ENCODE results near the gene KAZN. TPM values are rescaled to one million over a fixed set of nuclear protein-coding genes. Genes with fewer than 3 reads are reported as not detected.

Gene KAZN
- polyA plus RNA-seq, 3 donors = 2.6 to 13.7 (median 10.8) TPM

- WGBS, 3 donors = 41 to 73% (median 41%) methylated on average over 9 of the region's 9 CpGs
Measured at GRCh38 chr1:14810595-14811361, 212.3 kb downstream of the KAZN start.

GRCh38 chr1:14811573-14811972 is 213.1 kb downstream of the KAZN start:
- H3K27ac ChIP-seq (ENCODE audit: low read depth, low read length) = no peak overlapping the region
- WGBS, 3 donors = 51 to 60% (median 57%) methylated on average over 3 of the region's 3 CpGs

More at GRCh38 chr1:14810595-14811361, 212.3 kb downstream of the KAZN start:
- no peak overlapping the region for H3K27ac ChIP-seq (ENCODE audit: low read depth, low read length)

DNA sequence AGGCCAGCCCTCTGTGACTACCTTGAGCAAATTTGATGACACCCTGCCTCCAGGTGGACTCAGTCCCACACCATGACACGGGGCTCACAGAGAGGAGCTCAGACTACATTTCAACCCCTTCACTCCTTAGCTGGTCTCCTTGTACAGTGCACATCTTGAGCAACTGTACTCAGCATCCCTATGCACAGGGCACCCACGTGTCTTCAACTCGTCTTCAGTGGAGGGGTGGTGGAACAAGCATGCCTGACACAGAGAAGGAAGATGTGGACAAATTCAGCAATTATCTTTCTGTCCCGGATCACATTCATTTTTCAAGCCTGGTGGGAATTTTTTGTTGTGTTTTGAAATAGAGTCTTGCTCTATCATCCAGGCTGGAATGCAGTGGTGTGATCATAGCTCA is 213.7 kb downstream of the KAZN start:
- H3K27ac ChIP-seq (ENCODE audit: low read depth, low read length) = no peak overlapping the region
- 84 to 91% (median 90%) methylated on average over 4 of the region's 4 CpGs for WGBS, 3 donors

DNA sequence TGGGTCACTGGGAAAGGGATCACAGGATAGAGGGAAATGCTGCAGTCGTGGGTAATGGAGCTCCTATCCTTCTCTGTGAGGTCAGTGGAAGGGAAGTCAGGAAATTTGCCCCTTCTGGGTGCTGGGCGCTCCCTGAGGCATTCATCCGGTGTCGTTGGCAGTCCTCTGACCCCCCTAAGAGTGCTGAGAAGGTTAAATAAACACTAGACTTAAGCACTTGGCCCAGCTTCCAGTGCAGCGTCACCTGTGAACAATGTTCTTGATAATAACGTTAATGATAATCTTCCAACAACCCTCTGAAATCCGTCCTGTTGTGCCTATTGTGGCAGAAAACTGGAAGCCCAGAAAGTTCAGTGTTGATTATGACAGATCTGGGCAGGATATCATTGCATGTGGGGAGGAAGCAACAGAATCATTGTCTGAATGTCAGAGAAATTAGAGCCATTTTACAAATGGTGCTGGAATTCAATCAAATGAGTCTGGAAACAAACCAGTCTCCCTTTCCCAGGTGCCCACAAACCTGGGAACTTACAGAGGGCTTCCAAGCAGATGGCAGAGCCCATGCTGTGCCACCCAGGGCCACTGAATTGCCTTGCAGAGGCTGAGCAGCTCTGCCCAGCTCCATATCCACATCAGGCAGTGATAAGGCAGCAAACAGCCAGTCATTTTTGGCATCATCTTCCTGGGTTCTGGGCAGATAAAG is 216.8 kb downstream of the KAZN start:
- WGBS, 3 donors = 21 to 58% (median 54%) methylated on average over 7 of the region's 7 CpGs
- H3K27ac ChIP-seq (ENCODE audit: low read depth, low read length) = no peak overlapping the region

DNA sequence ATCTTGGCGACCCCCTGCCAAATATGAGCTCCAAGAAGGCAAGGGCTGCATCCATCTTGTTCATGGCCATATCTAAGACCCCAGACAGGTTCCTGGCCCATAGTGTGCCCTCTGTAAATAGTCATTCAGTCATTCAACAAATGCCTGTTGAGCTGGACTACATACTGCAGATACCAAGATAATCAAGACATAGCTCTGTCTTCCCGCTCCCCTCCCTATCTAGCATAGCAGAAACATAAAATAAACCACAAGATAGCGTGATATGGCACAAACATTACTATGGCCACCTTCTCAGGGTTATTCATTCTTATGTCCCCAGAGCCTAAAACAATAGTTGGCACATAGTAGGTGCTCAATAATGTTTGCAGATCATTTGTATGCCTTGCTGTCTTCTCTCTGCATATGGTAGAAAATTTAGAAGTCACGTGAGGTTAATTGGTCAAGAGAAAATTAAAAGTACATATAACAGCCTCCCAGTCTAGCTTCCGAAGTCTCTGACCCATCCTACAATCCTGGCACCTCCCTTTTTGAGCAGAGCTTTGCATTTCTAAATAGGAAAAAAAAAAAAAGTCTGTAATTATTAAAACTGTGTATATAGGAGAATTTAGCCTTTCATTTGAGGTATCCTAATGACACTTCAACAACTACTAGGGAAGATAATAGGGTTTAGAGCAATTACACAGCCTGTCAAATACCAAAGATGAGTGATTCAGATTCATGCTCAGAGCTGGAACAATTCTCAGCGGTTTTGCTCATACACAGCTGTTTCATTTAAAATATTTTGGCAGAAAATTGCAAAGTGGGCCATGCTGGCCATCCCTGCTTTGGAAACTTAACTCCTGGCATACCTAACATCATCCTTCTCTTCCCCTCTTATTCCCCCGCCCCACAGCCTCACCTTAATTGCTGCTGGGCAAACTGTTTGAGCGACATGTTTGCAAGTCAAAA is 219.0 kb downstream of the KAZN start:
- no peak overlapping the region for H3K27ac ChIP-seq (ENCODE audit: low read depth, low read length)
- WGBS, 3 donors = 81 to 87% (median 83%) methylated on average over 8 of the region's 8 CpGs

- WGBS, 3 donors = 78 to 87% (median 83%) methylated on average over 18 of the region's 18 CpGs
- no peak overlapping the region for H3K27ac ChIP-seq (ENCODE audit: low read depth, low read length)
Measured at GRCh38 chr1:14820295-14821085, 222.0 kb downstream of the KAZN start.

DNA sequence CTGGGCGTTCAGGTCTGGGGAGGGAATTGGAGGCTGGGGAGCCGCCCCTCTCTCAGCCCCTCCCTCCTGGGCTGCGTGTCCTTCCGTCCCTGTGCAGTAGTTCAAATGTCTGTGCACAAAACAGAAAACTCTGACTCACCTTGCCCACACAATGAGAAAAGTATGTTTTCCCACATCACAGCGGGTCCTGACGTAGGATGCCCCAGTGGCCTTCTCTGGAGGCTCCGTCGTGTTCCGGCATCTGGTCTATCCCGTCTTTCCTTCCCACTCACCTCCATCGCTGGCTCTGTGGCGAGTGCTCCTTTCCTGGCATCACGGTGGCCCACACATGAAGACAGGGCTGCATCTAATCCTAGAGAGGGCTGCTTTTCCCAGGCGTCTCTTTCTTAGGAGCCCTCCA is 224.0 kb downstream of the KAZN start:
- WGBS, 3 donors = 84 to 94% (median 90%) methylated on average over 14 of the region's 14 CpGs
- no peak overlapping the region for H3K27ac ChIP-seq (ENCODE audit: low read depth, low read length)

- no peak overlapping the region for H3K27ac ChIP-seq (ENCODE audit: low read depth, low read length)
- WGBS, 3 donors = 84 to 87% (median 84%) methylated on average over 14 of the region's 14 CpGs
Measured at GRCh38 chr1:14822996-14823395, 224.5 kb downstream of the KAZN start.

- no peak overlapping the region for H3K27ac ChIP-seq (ENCODE audit: low read depth, low read length)
- 60 to 85% (median 74%) methylated on average over 6 of the region's 6 CpGs for WGBS, 3 donors
Measured at GRCh38 chr1:14824314-14824915, 225.9 kb downstream of the KAZN start.

- H3K27ac ChIP-seq (ENCODE audit: low read depth, low read length) = no peak overlapping the region
- 84 to 90% (median 89%) methylated on average over 7 of the region's 7 CpGs for WGBS, 3 donors
Measured at GRCh38 chr1:14825396-14825795, 226.9 kb downstream of the KAZN start.

DNA sequence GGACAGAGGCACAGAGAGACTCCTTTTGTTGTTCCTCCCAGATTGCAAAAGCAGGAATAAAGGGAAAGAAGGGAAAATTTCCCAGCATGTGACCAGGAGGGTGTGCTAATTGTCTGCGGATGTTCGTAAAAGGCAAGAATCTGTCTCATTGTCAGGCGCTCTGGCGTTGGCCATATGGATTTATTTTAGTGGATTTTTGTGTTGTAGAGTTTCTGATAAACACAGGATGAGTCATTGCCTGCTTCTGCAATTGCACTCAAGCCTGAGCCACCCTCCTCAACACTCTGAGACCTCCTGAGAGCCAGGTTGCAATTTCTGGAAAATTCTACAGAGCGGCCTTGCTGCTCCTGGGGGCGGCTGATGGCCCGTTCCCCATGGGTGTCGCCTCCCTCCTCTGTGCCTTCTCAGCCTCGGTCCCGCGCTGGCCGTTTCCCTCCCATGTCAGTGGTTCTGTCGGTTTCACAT is 227.7 kb downstream of the KAZN start:
- 43 to 74% (median 43%) methylated on average over 13 of the region's 13 CpGs for WGBS, 3 donors
- H3K27ac ChIP-seq (ENCODE audit: low read depth, low read length) = no peak overlapping the region

GRCh38 chr1:14826731-14827326 is 228.3 kb downstream of the KAZN start:
- no peak overlapping the region for H3K27ac ChIP-seq (ENCODE audit: low read depth, low read length)
- WGBS, 3 donors = 89 to 96% (median 90%) methylated on average over 11 of the region's 11 CpGs

GRCh38 chr1:14827870-14828269 is 229.4 kb downstream of the KAZN start:
- 84 to 92% (median 89%) methylated on average over 4 of the region's 4 CpGs for WGBS, 3 donors
- no peak overlapping the region for H3K27ac ChIP-seq (ENCODE audit: low read depth, low read length)

- H3K27ac ChIP-seq (ENCODE audit: low read depth, low read length) = no peak overlapping the region
- WGBS, 3 donors = 53 to 91% (median 84%) methylated on average over 4 of the region's 4 CpGs
Measured at GRCh38 chr1:14828665-14829064, 230.2 kb downstream of the KAZN start.

- H3K27ac ChIP-seq (ENCODE audit: low read depth, low read length) = no peak overlapping the region
- WGBS, 3 donors = 64 to 82% (median 65%) methylated on average over 5 of the region's 5 CpGs
Measured at GRCh38 chr1:14835725-14836124, 237.2 kb downstream of the KAZN start.

DNA sequence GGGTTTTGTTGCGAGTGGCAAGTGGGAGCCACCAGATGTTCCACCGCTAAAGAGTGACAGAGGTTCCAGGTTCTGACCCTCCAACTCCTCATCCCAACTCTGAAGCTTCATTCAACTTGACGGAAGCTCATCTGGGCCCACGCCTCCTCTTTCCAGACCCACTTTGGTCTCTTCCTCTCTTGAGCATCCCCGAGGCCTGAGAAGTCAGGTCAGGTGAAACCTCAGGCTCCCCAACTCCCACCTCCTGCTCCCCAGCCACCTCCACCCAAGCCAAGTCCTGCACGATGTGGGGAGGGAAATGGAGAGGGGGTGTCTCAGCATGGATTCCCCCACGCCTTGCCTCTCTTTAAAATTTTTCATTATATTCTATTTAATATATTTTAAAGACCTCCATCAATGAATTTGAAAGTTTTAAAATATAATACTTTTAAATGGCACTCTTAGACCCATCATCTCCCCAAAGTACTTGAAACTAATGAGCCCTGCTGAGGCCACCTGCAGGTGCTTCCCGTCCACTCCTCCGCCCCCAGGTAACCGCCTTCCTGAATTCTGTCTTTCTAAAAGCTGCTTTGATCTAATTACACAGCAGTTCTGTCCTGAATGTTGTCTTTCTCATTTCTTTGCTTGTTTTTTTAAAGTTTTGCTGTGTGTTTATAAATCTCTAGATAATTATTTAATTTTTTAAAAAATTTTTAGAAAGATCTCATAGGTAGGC is 238.1 kb downstream of the KAZN start:
- H3K27ac ChIP-seq (ENCODE audit: low read depth, low read length) = no peak overlapping the region
- 84 to 87% (median 87%) methylated on average over 10 of the region's 10 CpGs for WGBS, 3 donors

GRCh38 chr1:14840374-14840773 is 241.9 kb downstream of the KAZN start:
- 79 to 95% (median 93%) methylated on average over 7 of the region's 7 CpGs for WGBS, 3 donors
- H3K27ac ChIP-seq (ENCODE audit: low read depth, low read length) = no peak overlapping the region
